Nephron (organoid): ENCODE data around the gene LTA.
A peak's percentile ranks its signal among the peaks of the same experiment; 100 is the strongest.

Experiments used
- H3K27ac Mint-ChIP-seq, 3 experiments: 2 replicates each; pipeline ENCODE4 v1.8.0; 2020; ENCODE audit warnings: mixed read lengths in 3 of 3, mild to moderate bottlenecking in 2 of 3, moderate library complexity in 1 of 3
- H3K27me3 Mint-ChIP-seq: 2 replicates; pipeline ENCODE4 v1.8.0; 2021; ENCODE audit warnings: low read depth, mild to moderate bottlenecking, moderate library complexity, mixed read lengths
- H3K36me3 Mint-ChIP-seq: 2 replicates; pipeline ENCODE4 v1.8.0; 2020; ENCODE audit warnings: low read depth, mixed read lengths
- H3K4me1 Mint-ChIP-seq: 2 replicates; pipeline ENCODE4 v1.8.0; 2020; ENCODE audit warnings: mixed read lengths
- H3K4me3 Mint-ChIP-seq, 3 experiments: 2 replicates each; pipeline ENCODE4 v1.8.0; 2020; ENCODE audit warnings: mild to moderate bottlenecking in 3 of 3, mixed read lengths in 3 of 3, moderate library complexity in 2 of 3
- H3K9me3 Mint-ChIP-seq: 2 replicates; pipeline ENCODE4 v1.8.0; 2020; ENCODE audit warnings: mixed read lengths
- TF ChIP-seq, protein P1 (sequence below), 3 experiments: fragments of 200-600 bp; sonication (generic); IDR thresholded peaks; one replicate each; pipeline ENCODE4 v1.5.0; 2021; ENCODE audit warnings: antibody characterized with exemption in 3 of 3; ENCODE audit not compliant: unreplicated experiment in 3 of 3

LTA gene

DNA sequence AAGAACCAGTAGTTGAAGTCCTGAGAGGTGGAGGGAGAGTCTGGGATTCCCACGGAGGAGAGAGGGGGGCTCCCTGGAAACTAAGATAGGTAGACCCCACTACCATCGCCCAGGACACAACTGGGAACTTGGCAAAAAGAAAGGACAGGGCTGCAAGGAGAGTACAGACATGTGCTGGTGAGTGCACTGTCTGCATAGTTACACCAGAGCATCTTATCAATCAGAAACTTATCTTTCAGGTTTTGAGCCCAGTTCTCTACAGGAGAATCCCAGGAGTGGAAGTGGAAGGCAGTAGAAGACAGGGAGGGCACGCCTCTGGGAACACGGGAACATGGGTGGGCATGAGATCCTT lies 12.5 kb upstream of the LTA start:
- no peaks in the 10 kb centered on the region for H3K9me3 Mint-ChIP-seq
- peaks cover 34% of the 10 kb centered on the region for H3K36me3 Mint-ChIP-seq
- no peaks in the 10 kb centered on the region for H3K4me1 Mint-ChIP-seq
- TF ChIP-seq, protein P1, sequence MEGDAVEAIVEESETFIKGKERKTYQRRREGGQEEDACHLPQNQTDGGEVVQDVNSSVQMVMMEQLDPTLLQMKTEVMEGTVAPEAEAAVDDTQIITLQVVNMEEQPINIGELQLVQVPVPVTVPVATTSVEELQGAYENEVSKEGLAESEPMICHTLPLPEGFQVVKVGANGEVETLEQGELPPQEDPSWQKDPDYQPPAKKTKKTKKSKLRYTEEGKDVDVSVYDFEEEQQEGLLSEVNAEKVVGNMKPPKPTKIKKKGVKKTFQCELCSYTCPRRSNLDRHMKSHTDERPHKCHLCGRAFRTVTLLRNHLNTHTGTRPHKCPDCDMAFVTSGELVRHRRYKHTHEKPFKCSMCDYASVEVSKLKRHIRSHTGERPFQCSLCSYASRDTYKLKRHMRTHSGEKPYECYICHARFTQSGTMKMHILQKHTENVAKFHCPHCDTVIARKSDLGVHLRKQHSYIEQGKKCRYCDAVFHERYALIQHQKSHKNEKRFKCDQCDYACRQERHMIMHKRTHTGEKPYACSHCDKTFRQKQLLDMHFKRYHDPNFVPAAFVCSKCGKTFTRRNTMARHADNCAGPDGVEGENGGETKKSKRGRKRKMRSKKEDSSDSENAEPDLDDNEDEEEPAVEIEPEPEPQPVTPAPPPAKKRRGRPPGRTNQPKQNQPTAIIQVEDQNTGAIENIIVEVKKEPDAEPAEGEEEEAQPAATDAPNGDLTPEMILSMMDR (IDR thresholded peaks at IDR 0.05; ENCODE audit: unreplicated experiment in 3 of 3): no peak
- H3K4me3 Mint-ChIP-seq: no peak overlapping the region
- H3K27ac Mint-ChIP-seq: peak overlapping the region in 1 of 3 experiments; percentile 25
- no peaks in the 10 kb centered on the region for H3K27me3 Mint-ChIP-seq

DNA sequence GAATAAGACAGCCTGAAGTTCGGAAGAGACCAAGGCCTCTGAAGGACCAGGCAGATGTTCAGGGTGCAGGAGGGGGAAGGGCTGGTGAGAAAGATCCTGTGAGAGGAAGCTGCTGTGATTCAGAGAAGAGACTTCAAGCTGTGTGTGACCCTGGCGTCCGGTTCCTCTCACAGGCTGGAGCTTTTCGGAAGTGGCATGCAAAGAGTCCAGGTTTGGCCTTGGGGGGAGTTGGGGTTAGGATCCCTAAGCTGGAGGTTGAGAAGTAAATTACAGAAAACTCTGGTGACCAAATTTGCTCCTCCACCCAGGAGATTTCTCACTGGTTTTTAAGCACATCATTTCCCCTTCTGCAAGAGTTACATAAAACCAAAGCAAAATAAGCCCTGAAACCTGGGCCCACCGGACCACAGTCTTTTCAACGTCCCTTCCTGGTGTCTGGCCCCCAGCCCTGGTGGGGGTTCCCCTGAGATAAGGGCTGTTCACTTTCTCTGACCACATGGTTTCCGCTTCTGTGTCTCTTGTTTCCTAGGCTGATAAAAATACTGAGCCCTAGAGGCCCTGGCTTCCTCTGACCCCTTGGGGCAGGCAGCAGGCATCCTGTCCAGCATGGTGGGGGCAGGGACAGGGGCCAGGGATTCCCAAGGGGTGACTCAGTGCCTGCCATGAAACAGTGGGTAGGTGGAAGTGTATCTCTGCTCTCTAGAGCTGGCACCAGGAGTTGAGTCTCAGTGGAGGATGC lies 12.0 kb upstream of the LTA start:
- TF ChIP-seq, protein P1 (IDR thresholded peaks at IDR 0.05; ENCODE audit: unreplicated experiment in 3 of 3): no peak
- Mint-ChIP-seq H3K4me1 (no peaks in the 10 kb centered on the region), H3K27ac (peak overlapping the region; percentile 1 to 25 (median 4)), H3K9me3 (no peaks in the 10 kb centered on the region), H3K27me3 (no peaks in the 10 kb centered on the region), H3K36me3 (peaks cover 31% of the 10 kb centered on the region), H3K4me3 (no peak overlapping the region)

DNA sequence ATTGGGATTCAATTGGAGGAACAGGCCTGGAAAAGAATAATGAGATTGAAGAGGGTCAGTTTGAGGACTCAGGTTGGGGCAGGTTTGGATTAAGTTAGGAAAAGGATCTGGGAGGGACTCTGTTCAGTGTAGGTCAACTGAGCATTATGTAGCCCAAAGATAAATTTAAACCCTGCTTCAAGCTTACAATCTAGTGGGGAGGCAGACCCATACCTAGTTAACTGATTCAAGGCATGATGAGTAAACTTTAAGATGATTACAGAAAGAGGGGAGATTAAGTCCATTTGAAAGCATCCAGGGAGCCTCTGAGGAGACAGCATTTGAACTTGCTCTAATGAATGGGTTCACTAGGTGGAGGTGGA lies 11.4 kb upstream of the LTA start:
- no peaks in the 10 kb centered on the region for H3K9me3 Mint-ChIP-seq
- H3K36me3 Mint-ChIP-seq: peaks cover 31% of the 10 kb centered on the region
- no peak overlapping the region for H3K4me3 Mint-ChIP-seq
- H3K27ac Mint-ChIP-seq: peak overlapping the region; percentile 1 to 16 (median 4)
- no peaks in the 10 kb centered on the region for H3K27me3 Mint-ChIP-seq
- TF ChIP-seq, protein P1 (IDR thresholded peaks at IDR 0.05; ENCODE audit: unreplicated experiment in 3 of 3): no peak
- H3K4me1 Mint-ChIP-seq: no peaks in the 10 kb centered on the region

DNA sequence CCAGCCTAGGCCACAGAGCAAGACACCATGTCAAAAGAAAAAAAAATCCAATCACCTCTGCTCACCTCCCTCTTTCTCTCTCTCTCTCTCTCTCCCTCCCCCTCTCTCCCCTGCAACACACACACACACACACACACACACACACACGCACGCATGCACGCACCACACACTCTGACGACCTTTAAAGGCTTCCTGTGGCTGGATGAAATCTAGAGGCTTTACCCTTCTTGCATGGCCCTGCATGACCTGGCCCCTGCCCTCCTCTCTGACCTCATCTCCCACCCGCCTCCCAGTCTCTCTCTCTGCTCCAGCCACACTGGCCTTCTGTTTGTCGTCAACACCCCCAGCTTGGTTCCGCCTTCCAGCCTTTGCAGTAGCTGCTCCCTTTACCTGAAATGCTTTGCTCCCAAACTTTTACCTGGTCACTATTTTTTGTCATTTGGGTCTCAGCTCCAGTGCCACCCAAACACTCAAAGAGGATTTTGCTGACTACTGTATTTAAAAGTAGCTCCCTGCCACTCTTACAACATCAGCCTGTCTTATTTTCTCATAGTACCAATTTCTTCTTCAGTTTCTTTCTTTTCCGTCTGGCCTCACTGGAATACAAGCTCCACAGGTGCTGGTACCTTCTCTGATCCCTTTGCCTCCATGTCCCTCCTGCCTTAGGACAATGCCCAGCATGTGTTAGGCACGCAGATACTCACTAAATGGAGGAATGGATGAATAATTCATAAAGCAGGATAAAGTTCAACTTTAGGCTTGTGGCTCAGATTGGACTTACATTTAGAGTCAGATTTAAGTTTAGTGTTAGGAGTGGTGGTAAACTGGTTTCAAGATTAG lies 4.3 kb upstream of the LTA start:
- peaks cover 16% of the 10 kb centered on the region for H3K27me3 Mint-ChIP-seq
- H3K4me3 Mint-ChIP-seq: no peak overlapping the region
- H3K27ac Mint-ChIP-seq: peak overlapping the region in 1 of 3 experiments; percentile 67
- no peaks in the 10 kb centered on the region for H3K4me1 Mint-ChIP-seq
- TF ChIP-seq, protein P1 (IDR thresholded peaks at IDR 0.05; ENCODE audit: unreplicated experiment in 3 of 3): no peak
- H3K9me3 Mint-ChIP-seq: no peaks in the 10 kb centered on the region
- H3K36me3 Mint-ChIP-seq: no peaks in the 10 kb centered on the region

DNA sequence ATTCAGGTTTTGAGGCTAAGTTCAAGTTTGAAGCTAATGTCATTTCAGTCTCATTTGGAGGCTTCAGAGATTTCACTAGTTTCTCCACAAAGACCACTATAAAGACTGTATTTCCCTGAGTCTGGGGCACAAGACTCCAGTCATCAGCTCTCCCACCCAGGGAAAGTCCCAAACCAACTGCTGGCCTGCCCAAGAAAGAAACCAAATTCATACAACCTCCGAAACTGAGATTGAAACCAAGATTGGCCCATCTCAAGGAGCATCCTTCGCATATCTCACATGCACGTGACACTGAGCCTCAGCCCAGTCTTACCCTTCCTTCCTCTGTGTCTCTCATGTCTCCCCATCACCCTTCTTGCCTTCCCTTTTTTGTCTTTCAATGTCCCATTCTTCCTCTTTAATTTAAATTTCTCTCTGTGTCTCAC lies 3.5 kb upstream of the LTA start:
- Mint-ChIP-seq H3K4me3 (no peak overlapping the region), H3K27me3 (peaks cover 19% of the 10 kb centered on the region), H3K9me3 (no peaks in the 10 kb centered on the region), H3K4me1 (no peaks in the 10 kb centered on the region), H3K36me3 (no peaks in the 10 kb centered on the region), H3K27ac (peak overlapping the region in 1 of 3 experiments; percentile 67)
- TF ChIP-seq, protein P1 (IDR thresholded peaks at IDR 0.05; ENCODE audit: unreplicated experiment in 3 of 3): no peak
